Left renal cortex interstitium (tissue), 4 donors: ENCODE data around the gene PSG6. TPM values are rescaled to one million over a fixed set of nuclear protein-coding genes. Genes with fewer than 3 reads are reported as not detected.
"Not testable (repeated sequence)": the region's sequence is repeated elsewhere in the genome, so short reads cannot be mapped to it uniquely, and the experiment has no call there.

Experiments
- DNase-seq, 4 donors: peaks; one replicate each; pipeline ENCODE4 v3.0.0-alpha.2; 2013; ENCODE audit warnings: low read depth in 4 of 4, low spot score in 2 of 4, missing footprints in 1 of 4
- polyA plus RNA-seq, 4 donors: library from polyadenylated mRNA; unstranded; fragments of 120-200 nt; gene quantifications; one replicate each; pipeline ENCODE4 v1.2.1, GENCODE V29; 2013; ENCODE audit not compliant: insufficient read length in 4 of 4

Gene PSG6
- not detected for polyA plus RNA-seq

DNA sequence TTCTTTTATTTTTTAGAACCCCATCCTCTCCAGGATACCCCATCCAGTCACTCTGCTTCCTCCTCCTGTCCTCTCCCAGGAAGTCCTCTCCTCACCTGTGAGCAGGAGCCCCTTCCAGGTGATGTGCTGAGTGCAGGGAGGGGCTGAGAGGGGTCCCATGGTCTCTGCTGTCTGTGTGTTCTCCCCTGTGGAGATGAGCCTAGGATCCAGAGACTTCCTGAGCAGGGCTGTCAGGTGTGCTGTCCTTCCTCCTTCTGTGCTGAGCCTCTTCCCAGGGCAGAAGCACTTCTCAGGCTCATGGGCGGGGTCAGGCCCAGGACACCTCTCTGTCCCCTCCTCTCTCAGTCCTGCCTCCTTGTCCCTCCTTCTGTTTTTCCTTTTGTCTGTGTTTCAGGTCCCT, at the start of gene PSG6:
PSG6 (minus strand) TSS at position 261 of the 400 bp plus-strand sequence; CDS start at position 159, 102 bp downstream.
- not testable (repeated sequence) for DNase-seq

DNA sequence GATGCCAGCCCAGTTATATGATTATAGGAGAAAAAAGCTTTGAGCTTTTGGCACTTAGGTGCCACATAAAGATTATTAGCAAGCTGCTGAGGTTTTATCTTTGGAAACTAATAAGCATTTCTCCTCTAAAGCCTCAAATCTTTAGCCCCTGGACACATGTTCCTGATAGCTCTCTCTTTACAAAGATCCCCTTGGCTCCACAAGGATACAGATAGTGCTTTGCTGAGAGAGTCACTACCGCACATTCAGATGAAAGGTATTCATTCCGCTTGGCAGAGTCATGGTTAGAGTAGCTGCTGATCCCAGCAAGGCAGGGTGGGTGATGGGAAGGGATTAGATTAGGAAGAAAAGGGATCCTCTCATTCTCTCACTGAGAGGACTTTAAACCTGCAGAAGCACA, 47.5 kb upstream of the PSG6 start:
- no peak for DNase-seq

DNA sequence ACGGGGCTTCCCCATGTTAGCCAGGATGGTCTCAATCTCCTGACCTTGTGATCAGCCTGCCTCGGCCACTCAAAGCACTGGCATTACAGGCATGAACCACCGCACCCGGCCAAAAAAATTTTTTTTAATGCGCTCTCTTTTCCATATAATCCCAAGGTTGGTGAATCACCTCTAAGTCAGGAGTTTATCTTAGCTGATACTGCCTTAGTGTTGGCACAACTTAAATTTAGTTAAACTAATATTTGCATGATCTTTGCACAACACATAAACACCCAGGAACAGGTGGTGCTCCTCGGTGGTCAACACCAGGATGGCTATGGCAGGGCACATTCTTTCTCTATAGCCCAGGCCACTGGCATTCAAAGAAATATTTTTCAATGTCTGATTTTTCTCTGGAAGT, 43.4 kb upstream of the PSG6 start:
- no peak for DNase-seq

DNA sequence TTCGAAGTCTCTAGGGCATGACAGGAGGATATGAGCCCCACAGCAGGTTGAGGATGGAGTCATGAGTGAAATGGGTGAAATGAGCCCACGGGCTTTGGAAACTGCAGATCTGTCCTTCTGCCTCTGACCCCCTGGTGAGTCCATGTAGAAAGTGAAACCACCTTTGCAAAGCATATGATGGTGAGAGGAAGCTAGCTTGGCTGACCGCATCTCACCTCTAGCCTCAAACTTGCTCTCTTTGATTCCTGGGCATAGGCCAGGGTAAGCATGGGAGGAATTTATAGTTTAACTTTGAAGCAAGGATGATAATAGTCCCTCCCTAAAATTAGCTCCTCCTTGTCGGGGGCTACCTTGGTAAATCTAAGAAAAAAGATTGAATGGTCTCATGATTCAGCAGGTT, 34.4 kb upstream of the PSG6 start:
- DNase-seq: not testable (repeated sequence)

DNA sequence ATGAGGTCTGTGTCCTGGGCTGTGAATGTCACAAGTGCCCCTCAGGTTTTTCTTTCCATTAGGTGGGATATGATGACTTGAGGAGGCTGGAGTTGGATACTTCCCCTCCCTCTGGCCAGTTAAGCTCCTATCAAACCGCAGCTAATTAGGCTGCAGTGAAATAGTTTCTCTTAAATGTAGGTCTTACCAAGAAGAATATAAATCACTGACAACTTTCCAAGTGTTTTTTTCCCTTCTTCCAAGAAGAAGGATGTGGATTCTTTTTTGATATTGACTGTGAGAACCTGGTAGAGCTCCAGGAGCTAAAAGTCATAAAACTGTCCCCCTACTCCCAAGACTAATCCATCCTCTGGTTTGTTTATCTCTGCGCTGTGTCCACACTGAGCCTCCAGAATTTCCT, 33.8 kb upstream of the PSG6 start:
- DNase-seq: peak in 2 of 4 donors; percentile 6 to 9

DNA sequence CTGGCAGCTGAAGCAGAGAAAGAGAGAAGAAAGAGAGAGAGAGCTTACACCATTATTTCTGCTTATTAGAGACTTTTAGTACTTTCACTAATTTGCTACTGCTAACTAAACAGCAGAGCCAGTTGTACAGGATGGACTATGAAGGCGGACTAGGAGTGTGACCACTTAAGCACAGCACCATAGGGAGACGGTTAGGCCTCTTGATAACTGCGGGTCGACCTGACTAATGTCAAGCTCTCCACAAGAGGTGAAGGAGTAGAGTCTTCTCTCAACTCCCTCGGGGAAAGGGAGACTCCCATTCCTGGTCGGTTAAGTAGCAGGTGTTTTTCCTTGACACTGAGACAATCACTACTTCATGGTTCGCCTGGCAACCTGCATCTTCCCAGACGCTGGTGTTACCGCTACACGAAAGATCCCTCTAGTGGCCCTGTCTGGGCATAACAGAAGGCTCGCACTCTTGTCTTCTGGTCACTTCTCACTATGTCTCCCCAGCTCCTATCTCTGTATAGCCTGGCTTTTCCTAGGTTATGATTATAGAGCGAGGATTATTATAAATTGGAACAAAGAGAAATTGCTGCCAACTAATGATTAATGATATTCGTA, 24.6 kb upstream of the PSG6 start:
- no peak for DNase-seq

DNA sequence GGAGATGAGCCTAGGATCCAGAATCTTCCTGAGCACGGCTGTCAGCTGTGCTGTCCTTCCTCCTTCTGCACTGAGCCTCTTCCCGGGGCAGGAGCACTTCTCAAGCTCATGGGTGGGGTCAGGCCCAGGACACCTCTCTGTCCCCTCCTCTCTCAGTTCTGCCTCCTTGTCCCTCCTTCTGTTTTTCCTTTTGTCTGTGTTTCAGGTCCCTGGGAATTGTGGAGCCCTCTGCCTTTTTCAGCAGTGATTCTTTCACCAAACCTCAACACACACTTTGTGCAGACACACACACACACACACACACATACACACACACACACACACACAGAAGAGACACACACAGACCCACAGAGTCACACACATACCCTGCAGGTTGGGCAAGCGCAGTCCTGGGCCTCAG, 19.4 kb upstream of the PSG6 start, which contains the start of gene PSG7:
PSG7 (minus strand) TSS at position 101 of the 400 bp plus-strand sequence. CDS start 131 bp downstream, outside the sequence.
- DNase-seq: not testable (repeated sequence)

DNA sequence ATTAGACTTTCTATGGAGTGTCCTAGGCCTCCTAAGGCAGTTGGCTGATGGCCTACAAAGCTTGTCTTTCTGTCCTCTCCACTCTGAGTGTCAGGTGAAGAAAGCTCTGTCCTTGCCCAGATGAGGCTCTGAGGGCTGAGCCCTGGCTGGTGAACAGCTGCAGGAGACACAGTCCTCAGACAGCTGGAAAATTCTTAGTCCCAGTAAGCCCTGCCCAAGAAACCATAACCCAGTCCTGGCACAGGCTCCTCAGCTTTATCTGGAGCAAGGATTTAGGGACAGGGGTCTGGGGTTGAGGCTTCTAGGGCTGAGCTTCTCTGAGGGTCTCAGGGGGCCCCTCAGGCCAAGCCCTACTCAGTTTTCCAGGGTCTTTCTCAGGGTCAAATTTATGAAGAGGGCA, 17.0 kb upstream of the PSG6 start:
- not testable (repeated sequence) for DNase-seq

DNA sequence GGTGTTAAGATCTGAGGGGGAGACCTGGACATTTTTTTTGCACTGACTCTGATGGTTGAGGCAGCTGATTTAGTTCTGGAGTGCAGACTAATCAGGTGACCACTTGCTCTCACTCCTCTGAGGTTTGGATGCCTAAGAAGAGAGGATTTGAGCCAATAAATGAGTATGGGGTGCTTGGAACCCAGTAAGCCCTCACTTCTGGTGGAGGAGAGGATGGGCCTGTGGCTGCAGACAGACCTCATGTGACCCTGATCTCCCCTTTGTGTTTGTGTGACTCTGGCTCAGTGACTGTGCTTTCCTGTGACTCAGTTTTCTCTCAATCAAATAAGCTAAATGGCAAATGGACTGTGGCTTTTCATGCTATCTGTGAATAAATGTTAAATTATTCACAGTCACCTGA, 16.5 kb upstream of the PSG6 start:
- not testable (repeated sequence) for DNase-seq

DNA sequence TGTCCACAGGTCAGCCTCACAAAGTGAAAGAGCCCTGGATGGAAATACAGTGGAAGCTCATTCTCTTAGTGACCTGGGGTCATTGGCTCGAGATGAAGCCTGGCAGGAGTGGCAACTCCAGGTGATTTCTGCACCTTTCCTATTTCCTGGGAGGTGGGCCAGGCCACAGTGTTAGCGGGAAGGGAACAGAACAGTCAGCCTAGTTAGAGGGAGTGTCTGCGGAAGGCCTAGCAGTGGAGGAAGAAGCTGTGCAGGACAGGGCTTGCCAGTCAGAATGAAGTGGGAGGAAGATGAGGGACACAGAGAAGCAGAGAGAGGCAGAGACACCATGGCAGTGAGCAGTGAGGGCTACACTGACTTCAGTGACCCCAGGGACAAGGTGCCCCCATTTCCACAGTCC, 15.7 kb upstream of the PSG6 start:
- DNase-seq: not testable (repeated sequence)

DNA sequence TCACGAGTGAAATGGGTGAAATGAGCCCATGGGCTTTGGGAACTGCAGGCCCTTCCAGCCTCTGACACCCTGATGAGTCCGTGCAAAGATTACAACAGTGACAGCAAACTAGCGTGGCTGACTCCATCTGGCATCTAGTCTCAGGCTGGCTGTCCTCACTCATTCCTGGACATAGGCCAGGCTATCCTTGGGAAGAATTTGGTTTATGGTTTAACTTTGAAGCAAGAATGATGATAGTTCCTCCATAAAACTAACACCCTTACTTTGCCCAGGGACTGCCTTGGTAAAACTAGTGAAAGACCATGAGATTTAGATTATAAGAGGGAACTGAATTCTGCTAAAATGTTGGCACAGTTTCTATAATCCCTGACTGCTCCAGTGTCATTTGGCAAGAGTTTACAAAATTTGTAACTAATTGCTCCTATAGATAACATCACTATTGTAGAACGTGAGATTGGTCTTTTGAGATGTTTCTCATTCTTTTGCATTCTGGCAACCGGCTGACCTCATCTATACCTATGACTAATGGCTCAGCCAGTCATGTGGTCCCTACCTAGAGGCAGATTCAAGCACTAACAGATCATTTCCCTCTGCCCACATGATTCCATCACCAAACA, 14.9 kb upstream of the PSG6 start:
- not testable (repeated sequence) for DNase-seq

DNA sequence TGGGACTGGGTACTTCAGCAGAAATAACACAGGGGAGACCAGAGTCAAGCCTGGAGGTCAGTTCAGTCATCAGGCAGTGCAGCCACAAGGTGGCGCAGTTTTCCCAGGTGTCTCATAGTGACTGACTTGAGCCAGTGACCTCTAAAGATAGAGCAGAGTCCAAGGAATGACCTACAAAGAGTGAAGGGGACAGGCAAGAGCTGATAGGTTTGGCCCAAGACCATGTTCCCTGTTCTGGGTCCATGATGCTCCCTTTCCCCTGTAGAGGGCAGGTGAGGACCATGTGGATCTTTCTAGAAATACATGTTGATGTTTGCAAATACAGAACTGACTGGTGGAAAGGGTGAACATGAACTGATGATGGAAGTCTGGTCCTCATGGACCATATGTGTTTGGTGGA, 12.5 kb upstream of the PSG6 start:
- DNase-seq: not testable (repeated sequence)

DNA sequence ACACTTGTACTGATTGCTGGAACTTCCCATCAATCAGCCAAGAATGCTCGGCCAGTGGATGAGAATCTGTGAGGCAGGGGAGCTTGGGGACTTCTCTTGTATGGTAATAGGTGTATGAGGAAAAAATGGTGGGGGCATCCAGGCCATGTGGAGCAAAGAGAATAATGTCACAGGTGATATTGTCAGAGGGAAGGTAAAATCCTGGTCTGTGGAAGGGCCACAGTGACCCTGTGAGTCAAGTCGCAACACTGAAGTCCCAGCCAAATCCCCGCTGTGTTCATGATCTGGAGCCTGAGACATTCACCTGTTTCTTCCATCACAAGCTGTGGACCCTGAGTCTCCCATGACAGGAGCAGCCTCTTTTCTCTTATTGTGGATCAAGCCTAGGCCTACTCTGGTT, 11.2 kb upstream of the PSG6 start:
- DNase-seq: no peak

DNA sequence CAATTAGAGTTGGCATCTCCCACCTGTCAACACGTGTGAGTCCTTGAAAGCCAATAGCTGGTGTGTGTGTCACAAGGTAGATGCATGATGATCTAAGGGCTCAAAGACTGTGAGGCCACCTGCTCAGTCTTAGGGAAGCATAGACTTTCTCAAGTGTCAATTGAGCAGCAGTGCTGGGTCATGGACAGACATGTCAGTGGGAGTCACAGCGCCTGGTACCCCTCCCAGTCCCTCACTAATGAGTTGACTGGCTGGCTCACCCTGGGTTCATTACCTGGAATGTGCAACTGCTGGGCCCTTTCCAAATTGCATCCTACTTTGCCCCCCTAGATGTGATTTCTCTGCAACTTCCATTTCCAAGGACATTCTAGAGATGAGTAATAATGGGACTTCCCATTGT, 9.1 kb upstream of the PSG6 start:
- DNase-seq: no peak

DNA sequence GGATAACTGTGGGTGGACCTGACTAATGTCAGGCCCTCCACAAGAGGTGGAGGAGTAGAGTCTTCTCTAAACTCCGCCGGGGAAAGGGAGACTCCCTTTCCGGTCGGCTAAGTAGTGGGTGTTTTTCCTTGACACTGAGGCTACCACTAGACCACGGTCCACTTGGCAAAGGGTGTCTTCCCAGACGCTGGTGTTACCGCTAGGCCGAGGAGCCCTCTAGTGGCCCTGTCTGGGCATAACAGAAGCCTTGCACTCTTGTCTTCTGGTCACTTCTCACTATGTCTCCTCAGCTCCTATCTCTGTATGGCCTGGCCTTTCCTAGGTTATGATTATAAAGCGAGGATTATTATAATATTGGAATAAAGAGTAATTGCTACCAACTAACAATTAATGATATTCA, 5.4 kb upstream of the PSG6 start:
- not testable (repeated sequence) for DNase-seq

DNA sequence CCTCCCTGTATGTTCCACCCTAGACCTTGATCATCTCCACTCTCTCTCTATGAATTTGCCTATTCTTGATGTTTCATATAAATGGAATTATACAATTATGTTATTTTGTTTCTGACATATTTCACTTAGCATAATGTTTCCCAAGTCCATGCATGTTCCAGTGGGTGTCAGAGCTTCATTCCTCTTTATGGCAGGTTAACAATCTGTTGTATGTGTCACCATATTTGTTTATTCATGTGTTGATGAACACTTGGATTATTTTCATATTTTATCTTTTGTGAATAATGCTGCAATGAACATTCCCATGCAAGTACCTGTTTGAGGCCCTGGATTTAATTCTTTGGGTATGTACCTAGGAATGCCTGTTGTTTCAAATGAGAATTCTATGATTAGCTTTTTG, 3.3 kb upstream of the PSG6 start:
- DNase-seq: not testable (repeated sequence)

DNA sequence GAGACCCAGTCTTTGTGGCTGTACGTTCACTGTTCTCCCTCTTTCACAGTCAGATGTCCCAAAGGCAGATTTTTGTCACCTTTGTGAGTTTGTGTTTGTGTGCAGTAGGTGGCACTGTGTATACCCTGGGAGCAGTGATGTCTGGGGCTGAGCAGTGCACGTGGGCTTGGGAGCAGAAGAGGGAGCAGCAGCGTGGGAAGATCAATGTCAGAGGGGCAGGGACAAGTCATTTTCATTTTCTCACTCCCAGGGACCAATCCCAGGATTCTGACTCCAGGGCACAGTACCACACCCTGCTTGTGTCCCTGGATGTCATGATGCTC, 2.0 kb upstream of the PSG6 start:
- DNase-seq: no peak

DNA sequence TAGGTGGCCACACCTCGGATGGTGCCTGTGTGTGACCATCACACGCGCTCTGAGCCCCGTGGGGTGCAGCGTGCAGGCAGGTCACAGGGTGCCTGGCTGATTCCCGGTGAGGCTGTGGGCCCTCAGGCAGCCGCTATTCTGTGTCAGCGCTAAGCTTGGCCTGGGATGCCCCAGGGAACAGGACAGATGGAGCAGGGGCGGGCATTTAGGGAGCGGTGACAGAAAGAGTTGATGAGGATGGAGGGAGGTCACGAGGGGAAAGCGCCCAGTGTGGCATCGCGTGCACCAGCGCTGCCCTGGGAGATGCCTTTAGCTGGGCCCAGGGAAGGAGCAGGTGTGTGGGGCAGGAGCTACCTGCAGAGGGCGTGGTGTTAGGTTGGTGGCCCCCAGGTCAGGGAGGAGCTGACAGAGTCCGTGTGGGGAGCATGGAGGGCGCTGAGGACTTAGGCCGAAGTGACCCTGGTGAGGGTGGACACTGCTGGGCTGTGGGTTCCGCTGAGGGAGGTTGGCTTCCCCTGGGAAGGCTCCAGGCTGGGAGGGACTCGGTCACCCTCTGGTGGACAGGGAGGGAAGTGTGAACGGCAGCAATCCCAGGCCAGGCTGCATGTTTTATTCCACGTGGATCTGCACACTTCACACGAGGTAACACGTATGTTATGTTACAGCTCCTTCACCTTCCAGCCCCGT, 1.5 kb upstream of the PSG6 start:
- not testable (repeated sequence) for DNase-seq

DNA sequence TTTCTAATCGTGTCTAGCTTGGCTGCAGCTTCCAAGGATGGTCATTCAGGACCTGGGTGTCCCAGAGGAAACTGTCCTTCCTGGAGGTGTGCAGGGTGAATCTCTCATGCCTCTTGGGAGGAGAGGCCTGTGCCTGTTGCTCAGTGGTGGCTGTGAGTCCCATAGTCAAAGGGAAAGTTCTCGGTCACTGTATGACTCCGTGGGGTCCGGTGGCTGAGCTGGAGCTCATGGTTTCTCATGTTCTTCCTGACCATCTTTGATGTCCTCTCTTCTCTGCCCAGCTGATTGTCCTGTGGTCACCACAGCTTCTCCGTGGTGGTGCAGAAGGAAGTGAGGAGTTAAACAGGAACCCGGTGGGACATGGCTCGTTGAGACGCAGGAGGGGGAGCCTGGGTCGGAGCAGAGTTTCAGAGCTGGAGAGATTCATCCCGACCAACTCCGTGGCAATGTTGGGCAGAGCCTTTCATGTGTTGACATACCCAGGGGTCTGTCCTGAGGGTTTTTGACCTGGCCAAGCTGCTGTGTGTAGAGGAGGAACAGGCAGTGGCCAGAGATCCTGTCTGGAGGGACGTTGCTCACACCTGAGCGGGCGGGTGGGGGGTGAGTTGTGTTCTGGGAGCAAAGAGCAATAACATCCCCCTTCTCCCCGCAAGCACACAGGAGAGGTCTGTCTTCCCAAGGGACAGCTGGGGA, 829 bp upstream of the PSG6 start:
- DNase-seq: not testable (repeated sequence)

DNA sequence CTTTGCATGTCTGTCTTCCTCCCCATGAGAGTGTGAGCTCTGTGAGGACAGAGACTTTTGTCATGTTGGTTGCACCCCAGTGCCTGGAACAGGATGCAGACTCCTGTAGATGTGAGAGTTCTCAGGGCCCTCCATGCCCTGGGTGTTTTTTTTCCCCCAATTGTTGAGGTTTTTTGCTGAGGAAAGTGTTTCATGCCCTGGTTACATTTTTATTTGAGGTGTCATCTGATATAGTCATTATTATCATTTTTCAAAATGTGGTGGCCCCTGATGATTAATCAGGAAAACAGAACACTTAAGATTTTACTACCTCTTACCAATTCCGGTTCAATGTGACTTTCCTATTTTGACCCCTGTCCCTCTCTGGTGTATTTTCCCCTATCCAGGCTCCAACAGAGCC, 763 bp downstream of the PSG6 start:
- DNase-seq: not testable (repeated sequence)

DNA sequence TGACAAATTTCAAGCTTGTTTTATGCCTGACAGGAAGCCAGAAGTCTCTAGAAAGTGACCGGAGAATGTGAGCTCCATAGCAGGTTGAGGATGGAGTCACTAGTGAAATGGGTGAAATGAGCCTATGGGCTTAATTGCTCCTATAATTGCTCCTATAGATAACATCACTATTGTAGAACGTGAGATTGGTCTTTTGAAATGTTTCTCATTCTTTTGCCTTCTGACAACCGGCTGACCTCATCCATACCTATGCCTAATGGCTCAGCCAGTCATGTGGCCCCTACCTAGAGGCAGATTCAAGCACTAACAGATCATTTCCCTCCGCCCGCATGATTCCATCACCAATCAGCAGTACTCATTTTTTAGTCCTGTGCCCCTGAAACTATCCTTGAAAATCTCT, 4.2 kb downstream of the PSG6 start:
- DNase-seq: not testable (repeated sequence)
